ENCODE data around the gene CYB5D1. TPM values are rescaled to one million over a fixed set of nuclear protein-coding genes. Genes with fewer than 3 reads are reported as not detected.
"Not testable (repeated sequence)": the region's sequence is repeated elsewhere in the genome, so short reads cannot be mapped to it uniquely, and the experiment has no call there.

Gene CYB5D1, protein sequence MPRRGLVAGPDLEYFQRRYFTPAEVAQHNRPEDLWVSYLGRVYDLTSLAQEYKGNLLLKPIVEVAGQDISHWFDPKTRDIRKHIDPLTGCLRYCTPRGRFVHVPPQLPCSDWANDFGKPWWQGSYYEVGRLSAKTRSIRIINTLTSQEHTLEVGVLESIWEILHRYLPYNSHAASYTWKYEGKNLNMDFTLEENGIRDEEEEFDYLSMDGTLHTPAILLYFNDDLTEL
- 25.6 TPM for total RNA-seq
- long read RNA-seq, transcript CYB5D1-201 (4 exons, 3,509 nt): major isoform, 12 of 16 reads
- long read RNA-seq, partial matches to known transcripts: 1 of 16 reads
- long read RNA-seq, other reads (novel, unspliced or antisense): 0 of 16 reads

DNA sequence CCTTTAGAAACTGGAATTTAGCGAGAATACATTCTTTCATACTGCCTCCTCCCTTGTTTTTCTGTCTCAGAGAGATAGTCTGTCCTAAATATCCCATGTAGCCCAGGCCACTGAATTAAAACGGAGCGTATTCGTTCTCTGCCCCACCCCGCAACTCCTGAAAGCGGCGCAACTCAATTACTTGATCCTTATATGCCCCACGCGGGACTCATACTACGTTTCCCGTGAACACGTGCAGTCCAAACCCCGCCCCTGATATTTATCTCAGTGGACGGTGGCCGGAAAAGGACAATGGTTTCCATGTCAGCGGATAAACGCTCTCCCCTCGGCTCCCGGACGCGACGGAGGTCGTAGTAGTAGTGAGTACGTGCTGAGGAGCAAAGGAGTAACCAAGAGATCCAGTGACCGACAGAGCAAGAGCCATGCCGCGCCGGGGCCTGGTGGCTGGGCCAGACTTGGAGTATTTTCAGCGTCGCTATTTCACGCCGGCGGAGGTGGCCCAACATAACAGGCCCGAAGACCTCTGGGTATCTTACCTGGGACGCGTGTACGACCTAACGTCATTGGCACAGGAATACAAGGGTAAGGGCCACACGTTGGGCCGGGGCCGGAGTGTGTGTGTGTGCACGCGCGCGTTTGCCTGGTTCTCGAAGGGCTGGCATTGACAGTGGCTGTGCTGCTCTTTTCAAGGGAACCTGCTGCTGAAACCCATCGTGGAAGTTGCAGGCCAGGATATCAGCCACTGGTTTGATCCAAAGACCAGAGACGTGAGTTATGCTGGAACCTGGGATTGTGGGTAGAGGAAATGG lies at the start of gene CYB5D1:
TSS of gene CYB5D1 (plus strand) at position 291 of the 809 bp plus-strand sequence. CDS start at position 423, 132 bp downstream.
- intact Hi-C loops (cut with micrococcal nuclease): loop anchor here (5.0 kb wide), 1 partner anchor 36 kb away; no protein-coding TSS in a partner anchor
- peak; percentile 70 for ATAC-seq
- DNase-seq: peak; percentile 89

DNA sequence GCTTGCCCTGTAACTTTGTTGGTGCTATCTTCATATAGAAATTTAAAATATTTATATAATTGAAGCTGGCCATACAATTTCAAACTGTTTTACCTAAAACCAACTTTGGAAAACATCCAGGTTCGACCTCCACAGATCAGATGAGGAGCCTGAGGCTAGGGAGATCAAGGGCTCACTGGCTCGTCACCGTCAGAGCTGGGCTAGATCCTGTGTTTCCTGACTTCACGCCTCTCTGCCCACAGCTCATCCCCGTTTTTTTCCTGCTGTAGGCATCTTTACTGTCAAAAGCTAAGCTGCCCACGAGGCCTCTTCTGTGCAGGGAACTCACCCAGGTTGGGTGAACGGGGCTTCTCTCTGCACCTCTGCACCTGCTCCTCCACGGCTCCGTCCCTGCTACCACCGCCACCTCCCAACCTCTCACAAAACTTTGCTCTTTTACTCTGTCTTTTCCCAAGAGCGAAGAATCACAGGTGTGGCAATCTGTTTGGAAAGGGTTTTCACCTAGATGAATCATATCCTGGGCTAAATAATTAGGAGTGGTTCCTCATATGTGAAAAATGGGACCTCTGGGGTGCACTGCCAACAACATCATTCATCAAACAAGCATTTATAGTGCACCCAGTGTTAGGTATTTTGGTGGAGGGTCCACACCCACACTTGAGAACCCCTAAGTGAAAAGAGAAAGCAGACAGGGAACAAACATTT lies 48.6 kb upstream of the CYB5D1 start:
- DNase-seq (no peak), ATAC-seq (no peak)
- intact Hi-C loops (cut with micrococcal nuclease): no loop called here

DNA sequence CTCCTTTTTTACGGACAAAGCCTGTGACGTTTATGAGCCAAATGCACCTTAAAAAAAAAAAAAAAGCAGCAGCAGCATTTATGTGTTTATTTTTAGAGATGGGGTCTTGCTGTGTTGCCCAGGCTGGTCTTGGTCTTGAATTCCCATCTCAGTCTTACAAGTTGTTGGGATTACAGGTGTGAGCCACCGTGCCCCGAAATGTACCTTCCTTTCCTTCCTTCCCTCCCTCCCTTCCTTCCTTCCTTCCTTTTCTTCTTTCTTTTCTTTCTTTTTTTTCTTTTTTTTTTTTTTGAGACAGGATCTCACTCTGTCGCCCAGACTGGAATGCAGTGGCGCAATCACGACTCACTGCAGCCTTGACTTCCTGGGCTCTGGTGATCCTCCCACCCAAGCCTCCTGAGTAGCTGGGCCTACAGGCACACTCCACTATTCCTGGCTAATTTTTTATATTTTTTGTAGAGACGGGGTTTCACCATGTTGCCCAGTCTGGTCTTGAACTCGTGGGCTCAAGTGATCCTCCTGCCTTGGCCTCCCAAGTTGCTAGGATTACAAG lies 47.9 kb upstream of the CYB5D1 start:
- DNase-seq; ATAC-seq; intact Hi-C loops (cut with micrococcal nuclease): not testable (repeated sequence)

DNA sequence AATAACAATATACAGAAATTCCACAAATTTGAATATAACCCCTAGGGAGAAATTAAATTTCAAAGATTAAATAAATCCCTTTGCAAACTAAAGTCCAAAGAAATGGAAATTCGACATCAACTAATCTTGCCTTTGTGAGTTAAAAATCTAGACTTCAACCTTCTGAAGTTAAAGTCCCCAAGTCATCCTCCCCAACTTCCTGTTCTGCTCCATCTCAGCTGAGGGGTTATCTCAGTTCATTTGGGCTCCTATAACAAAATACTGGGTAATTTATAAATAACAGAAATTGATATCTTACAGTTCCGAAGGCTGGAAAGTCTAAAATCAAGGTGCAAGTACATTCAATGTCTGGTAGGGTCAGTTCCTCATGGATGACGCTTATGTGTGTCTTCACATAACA lies 46.6 kb upstream of the CYB5D1 start:
- intact Hi-C loops (cut with micrococcal nuclease): no loop called here
- no peak for DNase-seq
- no peak for ATAC-seq

DNA sequence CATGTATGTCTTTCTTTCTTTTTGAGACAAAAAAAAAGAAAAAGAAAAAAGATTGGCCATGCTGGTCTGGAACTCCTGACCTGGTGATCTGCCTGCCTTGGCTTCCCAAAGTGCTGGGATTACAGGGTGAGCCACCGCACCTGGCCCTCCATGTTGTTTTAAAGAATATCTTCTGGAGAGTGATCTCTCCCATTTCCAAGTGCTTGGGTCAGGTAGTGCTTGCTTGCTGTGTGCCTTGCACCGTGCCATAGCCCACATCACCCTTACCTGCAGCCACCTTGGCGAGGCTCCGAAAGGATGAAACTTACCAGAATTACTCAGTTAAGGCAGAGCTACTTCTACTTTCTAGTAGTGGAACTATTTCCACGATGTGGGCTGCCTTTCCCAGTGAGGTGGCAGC lies 42.8 kb upstream of the CYB5D1 start:
- intact Hi-C loops (cut with micrococcal nuclease): no loop called here
- DNase-seq (no peak), ATAC-seq (no peak)

DNA sequence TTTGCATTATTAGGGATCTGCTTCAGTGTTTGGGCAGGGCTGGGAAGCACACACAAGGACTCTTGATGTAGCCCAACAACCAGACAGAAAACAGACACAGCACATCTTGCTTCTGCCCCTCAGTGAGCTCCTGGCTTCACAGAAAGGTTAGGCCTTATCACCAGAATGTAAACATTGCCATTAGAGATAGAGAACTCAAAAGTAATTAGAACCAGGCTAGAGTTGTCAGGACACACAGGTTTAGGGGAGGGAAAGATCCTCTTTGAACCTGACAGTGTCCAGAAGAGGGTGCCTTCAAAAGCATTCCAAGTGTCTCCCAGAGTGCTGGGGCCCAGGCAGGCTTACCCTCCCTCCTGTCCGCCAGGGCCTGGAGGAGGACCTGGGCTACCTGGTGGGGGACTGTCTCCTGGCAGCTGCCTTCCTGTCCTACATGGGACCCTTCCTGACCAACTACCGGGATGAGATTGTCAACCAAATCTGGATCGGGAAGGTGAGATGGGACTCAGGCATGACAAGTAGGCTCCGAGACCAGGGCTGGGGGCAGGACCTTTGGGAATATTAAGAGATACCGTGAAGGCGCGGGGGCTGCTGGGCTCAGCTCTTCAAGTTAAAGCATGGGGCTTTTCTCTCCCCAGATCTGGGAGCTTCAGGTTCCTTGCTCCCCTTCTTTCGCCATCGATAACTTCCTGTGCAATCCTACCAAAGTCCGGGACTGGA lies 40.7 kb upstream of the CYB5D1 start:
- intact Hi-C loops (cut with micrococcal nuclease): no loop called here
- DNase-seq (no peak), ATAC-seq (no peak)

DNA sequence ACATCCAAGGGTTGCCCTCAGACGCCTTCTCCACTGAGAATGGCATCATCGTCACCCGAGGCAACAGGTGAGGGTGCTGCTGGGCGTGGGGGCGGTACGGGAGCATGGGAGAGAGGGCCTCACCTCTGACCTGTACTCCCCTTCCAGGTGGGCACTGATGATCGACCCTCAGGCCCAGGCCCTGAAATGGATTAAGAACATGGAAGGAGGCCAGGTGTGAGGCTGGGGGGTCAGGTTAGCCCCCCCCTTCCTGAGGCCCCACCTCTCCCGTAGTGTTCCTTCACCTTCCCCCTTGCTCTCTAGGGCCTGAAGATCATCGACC lies 40.2 kb upstream of the CYB5D1 start:
- intact Hi-C loops (cut with micrococcal nuclease): no loop called here
- ATAC-seq (no peak), DNase-seq (no peak)

DNA sequence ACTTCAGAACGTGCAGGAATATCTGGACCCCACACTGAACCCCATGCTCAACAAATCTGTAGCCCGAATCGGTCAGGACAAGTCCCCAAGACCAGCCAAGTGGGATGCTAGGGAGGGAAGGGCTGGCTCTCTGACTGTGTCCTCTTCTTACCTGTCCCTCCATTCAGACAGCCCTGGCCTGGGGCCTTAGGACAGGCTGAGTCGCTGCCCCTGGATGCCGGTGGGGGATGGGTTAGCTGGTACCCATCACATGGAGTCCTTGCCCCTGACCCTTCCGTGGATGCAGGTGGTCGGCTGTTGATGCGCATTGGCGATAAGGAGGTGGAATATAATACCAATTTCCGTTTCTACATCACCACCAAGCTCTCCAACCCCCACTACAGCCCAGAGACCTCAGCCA lies 39.8 kb upstream of the CYB5D1 start:
- intact Hi-C loops (cut with micrococcal nuclease): no loop called here
- no peak for ATAC-seq
- no peak for DNase-seq

DNA sequence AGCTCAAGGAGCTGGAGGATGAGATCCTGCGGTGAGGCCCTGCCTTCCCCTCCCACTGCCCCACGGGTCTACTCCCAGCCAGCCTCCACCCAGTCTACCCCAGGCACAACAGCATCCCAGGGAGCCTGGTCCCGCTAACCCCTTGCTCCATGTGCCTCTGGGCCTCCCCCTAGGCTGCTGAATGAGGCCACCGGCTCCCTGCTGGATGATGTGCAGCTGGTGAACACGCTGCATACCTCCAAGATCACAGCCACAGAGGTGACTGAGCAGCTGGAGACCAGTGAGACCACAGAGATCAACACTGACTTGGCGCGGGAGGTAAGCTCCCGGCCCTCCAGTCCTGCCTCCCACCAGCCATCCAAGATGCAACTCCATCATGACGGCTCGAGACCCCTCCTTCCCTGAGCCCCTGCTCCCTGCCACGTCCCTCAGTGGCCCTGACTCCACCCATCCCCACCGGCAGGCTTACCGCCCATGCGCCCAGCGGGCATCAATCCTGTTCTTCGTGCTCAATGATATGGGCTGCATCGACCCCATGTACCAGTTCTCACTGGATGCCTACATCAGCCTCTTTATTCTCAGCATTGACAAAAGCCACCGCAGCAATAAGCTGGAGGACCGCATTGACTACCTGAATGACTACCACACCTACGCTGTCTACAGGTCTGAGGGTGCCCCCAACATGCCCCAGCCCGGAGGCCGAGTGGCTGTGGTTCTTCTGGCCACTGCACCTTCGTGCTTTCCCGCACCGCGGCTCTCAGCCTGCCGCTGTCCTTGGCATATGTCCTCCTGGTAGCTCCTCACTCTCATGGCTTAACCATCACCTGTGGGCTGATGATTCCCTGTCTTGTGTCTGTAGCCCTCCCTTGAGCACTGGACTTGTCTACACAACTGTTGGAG lies 38.8 kb upstream of the CYB5D1 start:
- ATAC-seq: no peak
- intact Hi-C loops (cut with micrococcal nuclease): no loop called here

DNA sequence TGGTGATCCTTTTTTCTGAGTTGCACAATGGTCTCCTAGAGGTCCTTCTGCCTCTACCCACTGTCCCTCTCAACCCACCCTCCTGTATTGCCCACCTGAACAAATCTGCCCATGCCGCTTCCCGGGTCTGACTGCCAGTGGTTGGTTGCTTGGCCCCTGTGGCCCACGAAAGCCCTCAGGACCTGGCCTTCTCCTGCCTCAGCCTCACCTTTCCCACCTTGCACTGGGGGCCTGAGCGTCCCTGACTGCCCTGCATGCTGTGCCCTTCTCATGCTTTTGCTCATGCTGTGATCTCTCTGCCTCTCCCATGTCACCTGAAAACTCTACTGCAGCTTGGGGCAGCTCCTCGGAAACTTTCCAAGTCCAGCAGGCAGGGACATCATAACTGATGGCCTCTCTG lies 37.6 kb upstream of the CYB5D1 start:
- intact Hi-C loops (cut with micrococcal nuclease): loop anchor here (5.0 kb wide), 1 partner anchor 37 kb away; the partner anchor contains the start of genes CYB5D1, NAA38 and TMEM88
- ATAC-seq (no peak), DNase-seq (no peak)

More for the DNA sequence above, 38.8 kb upstream of the CYB5D1 start:
- no peak for DNase-seq

DNA sequence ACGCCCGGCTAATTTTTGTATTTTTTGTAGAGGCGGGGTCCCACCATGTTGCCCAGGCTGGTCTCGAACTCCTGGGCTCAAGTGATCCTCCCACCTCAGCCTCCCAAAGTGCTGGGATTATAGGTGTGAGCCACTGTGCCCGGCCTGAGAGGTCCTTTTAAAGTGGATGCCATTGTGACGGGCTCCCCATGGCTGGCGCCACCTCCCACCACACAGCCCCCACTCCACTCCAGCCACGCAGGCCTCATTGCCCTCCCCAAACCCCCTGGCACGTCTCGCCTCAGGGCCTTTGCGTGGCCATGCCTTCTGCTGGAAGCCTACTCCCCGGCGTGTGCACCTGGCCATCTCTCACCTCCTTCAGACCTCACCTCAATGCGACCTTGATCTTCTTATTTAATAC lies 35.7 kb upstream of the CYB5D1 start:
- DNase-seq: no peak
- ATAC-seq: no peak
- intact Hi-C loops (cut with micrococcal nuclease): loop anchor here (5.0 kb wide), 1 partner anchor 35 kb away; the partner anchor contains the start of genes CYB5D1, NAA38 and TMEM88

DNA sequence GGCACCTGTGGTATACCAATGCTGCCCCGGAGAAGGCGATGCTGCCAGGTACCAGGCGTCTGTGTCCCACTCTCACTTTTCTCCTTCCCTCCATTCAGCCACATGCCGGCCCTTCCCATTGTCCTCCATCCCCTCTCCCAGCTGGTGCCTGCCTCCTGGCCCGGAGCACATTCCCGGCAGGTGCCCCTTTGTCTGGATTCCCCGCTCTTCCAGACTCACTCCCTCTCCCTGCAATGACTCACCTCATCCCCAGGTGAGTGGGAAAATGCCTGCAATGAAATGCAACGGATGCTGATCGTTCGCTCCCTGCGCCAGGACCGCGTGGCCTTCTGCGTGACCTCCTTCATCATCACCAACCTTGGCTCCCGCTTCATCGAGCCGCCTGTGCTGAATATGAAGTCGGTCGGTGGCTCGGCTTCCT lies 34.2 kb upstream of the CYB5D1 start:
- intact Hi-C loops (cut with micrococcal nuclease): loop anchor here (5.0 kb wide), 1 partner anchor 34 kb away; the partner anchor contains the start of genes CYB5D1, NAA38 and TMEM88
- ATAC-seq (no peak), DNase-seq (no peak)

DNA sequence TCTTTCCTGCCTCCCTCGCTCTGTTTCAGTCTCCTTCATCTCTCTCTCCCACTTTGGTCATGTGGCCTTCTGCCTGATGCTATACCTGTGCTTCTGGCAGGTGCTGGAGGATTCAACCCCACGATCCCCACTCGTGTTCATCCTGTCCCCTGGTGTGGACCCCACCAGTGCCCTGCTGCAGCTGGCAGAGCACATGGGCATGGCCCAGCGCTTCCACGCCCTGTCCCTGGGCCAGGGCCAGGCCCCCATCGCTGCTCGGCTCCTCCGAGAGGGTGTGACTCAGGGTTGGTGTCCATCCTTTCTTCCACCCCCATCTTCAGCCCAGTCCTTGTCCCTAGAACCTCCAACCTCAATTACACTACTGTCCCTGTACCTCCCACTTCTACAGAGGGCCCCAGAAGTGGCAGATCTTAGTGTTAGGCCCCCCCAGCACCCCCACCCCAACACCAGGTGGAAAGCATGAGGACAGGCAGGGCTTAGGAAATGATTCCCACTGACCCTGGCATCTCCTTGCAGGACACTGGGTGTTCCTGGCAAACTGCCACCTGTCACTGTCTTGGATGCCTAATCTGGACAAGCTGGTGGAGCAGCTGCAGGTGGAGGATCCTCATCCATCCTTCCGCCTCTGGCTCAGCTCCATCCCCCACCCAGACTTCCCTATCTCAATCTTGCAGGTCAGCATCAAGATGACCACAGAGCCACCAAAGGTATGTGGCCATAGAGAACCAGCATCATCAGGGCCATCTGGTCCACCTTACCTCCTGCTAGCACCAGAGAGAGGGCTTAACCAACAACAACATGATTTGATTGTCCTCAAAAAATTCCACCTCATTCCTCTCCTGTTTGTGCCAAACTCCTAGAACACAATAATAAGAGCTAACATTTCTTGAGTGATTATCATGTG lies 33.5 kb upstream of the CYB5D1 start:
- ATAC-seq: no peak
- intact Hi-C loops (cut with micrococcal nuclease): loop anchor here (5.0 kb wide), 1 partner anchor 33 kb away; the partner anchor contains the start of genes CYB5D1, NAA38 and TMEM88

DNA sequence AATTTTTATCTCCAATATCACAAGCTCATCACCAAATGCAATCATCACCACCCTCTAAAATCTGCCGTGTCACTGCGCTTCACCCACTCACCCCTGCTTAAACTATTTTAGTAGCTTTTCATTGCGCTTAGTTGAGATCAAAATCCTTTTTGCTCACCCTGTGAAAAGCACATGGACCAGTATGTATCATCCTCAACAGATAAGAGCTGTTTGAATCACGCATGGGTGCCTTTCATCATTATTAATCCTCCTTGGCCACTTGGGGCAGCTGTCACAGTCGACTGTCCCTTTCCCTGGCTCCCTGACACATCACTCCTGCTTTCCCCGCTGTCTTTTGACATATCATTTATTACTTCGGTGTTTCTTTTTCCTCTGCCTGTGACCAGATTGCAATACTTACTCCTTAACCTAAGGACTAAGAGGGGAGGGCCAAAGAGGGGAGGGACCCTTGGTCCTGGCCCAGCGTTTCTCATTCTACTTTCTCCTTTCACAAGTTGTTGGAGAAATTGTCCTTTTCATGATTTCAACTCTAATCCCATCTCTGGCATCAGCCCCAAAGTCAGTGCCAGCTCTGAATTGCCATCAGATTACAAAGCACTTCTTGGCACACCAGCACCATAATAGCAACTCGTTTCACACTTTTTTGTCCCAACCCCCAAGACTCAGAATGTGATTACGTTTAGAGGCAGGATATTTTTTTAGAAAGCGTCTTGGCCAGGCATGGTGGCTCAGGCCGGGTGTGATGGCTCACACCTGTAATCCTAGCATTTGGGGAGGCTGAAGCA lies 32.4 kb upstream of the CYB5D1 start:
- intact Hi-C loops (cut with micrococcal nuclease): no loop called here
- ATAC-seq: no peak
- DNase-seq: no peak

More for the DNA sequence above, 33.5 kb upstream of the CYB5D1 start:
- no peak for DNase-seq

DNA sequence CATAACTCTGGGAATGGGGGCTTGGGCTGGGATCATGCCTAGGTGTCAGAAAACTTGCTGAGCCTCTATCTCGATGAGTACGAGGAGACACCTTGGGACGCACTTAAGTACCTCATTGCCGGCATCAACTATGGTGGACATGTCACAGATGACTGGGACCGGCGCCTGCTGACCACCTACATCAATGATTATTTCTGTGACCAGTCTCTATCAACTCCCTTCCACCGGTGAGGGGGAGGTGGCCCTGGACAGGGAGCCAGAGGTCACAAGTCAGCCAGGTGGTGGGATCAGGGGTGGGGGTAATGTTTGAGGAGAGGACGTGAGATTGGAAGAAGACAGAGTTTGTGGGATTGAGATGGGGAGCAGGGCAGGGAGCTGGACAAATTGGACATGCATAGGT lies 27.2 kb upstream of the CYB5D1 start:
- no peak for DNase-seq
- no peak for ATAC-seq
- intact Hi-C loops (cut with micrococcal nuclease): no loop called here

DNA sequence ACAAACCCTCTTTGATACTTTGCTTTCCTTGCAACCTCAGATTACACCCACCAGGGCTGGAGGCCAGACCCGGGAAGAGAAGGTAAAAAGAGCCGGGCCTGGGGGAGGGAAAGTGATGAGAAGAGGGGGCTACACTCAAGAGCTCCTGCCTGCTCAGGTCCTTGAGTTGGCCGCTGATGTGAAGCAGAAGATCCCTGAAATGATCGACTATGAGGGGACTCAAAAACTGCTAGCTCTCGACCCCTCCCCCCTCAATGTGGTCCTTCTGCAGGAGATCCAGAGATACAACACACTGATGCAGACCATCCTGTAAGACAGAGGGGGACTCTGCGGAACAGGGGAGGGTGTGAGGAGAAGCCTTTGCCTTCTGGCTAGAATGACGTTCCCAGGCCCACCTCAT lies 26.6 kb upstream of the CYB5D1 start:
- no peak for DNase-seq
- no peak for ATAC-seq
- intact Hi-C loops (cut with micrococcal nuclease): no loop called here
